Spleen (tissue), 7 donors: ENCODE data around the gene NHLH1.

Experiments used
- POLR2A ChIP-seq, 3 donors: fragments of 450-650 bp; IDR thresholded peaks; one replicate each; pipeline ENCODE4 v1.5.1; 2017; ENCODE audit warnings: antibody characterized with exemption in 3 of 3, mild to moderate bottlenecking in 1 of 3
- TF ChIP-seq, protein P1 (sequence below), 11 experiments: fragments of 200-600 bp in 7 of 11; fragments of 450-650 bp in 4 of 11; sonication (generic) in 4 of 11; IDR thresholded peaks in 8 of 11; conservative IDR thresholded peaks in 3 of 11; 1 replicate in 7 of 11; 2 replicates in 4 of 11; pipeline versions ENCODE4 v1.4.0 to v1.8.0; 2016 to 2021; ENCODE audit warnings: antibody characterized with exemption in 11 of 11, inconsistent platforms in 4 of 11, mild to moderate bottlenecking in 1 of 11
- donor health status: DM: no; HTN: no; CAD: no; lungs with moderate emphysema.
- donor health status: DM: no; HTN: no; CAD: no.
- donor health status: DM: no; HTN: no; CAD: no.

DNA sequence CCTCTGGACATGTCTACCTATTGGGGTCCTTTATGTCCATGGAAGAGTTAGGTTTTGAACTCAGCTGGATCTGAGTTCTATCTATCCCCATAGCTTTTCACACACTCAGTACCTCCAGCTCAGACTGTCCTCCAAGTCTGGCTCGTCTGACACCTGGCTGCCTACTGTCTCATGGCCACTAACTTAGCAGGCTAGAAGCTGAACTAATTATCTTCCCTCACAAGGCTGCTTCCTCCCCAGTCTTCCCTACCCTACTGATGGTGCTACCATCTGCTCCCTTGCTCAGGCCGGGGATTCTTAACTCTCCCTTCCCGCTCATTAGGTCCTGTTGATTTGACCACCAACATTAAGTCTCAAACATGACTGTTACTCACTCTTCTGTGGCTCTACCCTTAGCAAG, 46.8 kb downstream of the NHLH1 start:
- TF ChIP-seq, protein P1, sequence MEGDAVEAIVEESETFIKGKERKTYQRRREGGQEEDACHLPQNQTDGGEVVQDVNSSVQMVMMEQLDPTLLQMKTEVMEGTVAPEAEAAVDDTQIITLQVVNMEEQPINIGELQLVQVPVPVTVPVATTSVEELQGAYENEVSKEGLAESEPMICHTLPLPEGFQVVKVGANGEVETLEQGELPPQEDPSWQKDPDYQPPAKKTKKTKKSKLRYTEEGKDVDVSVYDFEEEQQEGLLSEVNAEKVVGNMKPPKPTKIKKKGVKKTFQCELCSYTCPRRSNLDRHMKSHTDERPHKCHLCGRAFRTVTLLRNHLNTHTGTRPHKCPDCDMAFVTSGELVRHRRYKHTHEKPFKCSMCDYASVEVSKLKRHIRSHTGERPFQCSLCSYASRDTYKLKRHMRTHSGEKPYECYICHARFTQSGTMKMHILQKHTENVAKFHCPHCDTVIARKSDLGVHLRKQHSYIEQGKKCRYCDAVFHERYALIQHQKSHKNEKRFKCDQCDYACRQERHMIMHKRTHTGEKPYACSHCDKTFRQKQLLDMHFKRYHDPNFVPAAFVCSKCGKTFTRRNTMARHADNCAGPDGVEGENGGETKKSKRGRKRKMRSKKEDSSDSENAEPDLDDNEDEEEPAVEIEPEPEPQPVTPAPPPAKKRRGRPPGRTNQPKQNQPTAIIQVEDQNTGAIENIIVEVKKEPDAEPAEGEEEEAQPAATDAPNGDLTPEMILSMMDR (IDR thresholded peaks at IDR 0.05 in 8 of 11, conservative IDR thresholded peaks at IDR 0.05 in 3 of 11) = no peak
- no peak for TF ChIP-seq POLR2A (IDR thresholded peaks at IDR 0.05)
